CD14-positive monocyte (primary cell): Measurements from ENCODE around the gene FAM114A2. TPM values are rescaled to one million over a fixed set of nuclear protein-coding genes. Genes with fewer than 3 reads are reported as not detected.

ENCODE experiments used
- DNase-seq, 3 donors: peaks; one replicate each; pipeline ENCODE4 v3.0.0-alpha.2; 2011 to 2022
- H2AFZ ChIP-seq: 2 replicates; pipeline ENCODE4 v1.6.0; 2012; ENCODE audit warnings: mild to moderate bottlenecking, low read depth, low read length, inconsistent platforms; ENCODE audit not compliant: insufficient read depth, poor library complexity, severe bottlenecking
- H3K27ac ChIP-seq, 2 donors: 1 replicate in 1 of 2; 2 replicates in 1 of 2; pipeline ENCODE4 v1.5.1; 2012 to 2013; ENCODE audit warnings: low read length in 2 of 2, control low read depth in 1 of 2, inconsistent platforms in 1 of 2, low read depth in 1 of 2, mild to moderate bottlenecking in 1 of 2
- H3K27me3 ChIP-seq, 2 donors: one replicate each; pipeline versions ENCODE4 v1.6.0 to v1.6.1; 2011 to 2013; ENCODE audit warnings: low read length in 2 of 2; ENCODE audit not compliant: control insufficient read depth in 2 of 2, insufficient read depth in 2 of 2
- H3K36me3 ChIP-seq, 2 donors: replicated peaks in 1 of 2; 1 replicate in 1 of 2; 2 replicates in 1 of 2; pipeline versions ENCODE4 v1.5.1 to v1.6.1; 2012 to 2013; ENCODE audit warnings: low read length in 2 of 2, control low read depth in 1 of 2, inconsistent platforms in 1 of 2, mild to moderate bottlenecking in 1 of 2; ENCODE audit not compliant: insufficient read depth in 2 of 2, control insufficient read depth in 1 of 2
- H3K4me1 ChIP-seq, 2 donors: 1 replicate in 1 of 2; 2 replicates in 1 of 2; pipeline versions ENCODE4 v1.5.1 to v1.6.1; 2012 to 2013; ENCODE audit warnings: low read length in 2 of 2, control low read depth in 1 of 2, inconsistent platforms in 1 of 2, mild to moderate bottlenecking in 1 of 2, moderate library complexity in 1 of 2; ENCODE audit not compliant: insufficient read depth in 2 of 2, control insufficient read depth in 1 of 2
- H3K4me2 ChIP-seq: replicated peaks from 2 replicates; pipeline ENCODE3; 2012; ENCODE audit warnings: low read length, moderate library complexity, mild to moderate bottlenecking; ENCODE audit not compliant: poor library complexity, severe bottlenecking; ENCODE audit errors: extremely low read depth
- H3K4me3 ChIP-seq, 3 experiments: fragments of 200-600 bp in 1 of 3; sonication (generic) in 1 of 3; replicated peaks in 1 of 3; 1 replicate in 2 of 3; 2 replicates in 1 of 3; pipeline ENCODE4 v1.5.1; 2011 to 2013; ENCODE audit warnings: low read length in 3 of 3, mild to moderate bottlenecking in 3 of 3, control low read depth in 2 of 3, low read depth in 2 of 3, inconsistent platforms in 1 of 3, moderate library complexity in 1 of 3
- H3K79me2 ChIP-seq: 2 replicates; pipeline ENCODE4 v1.6.0; 2012; ENCODE audit warnings: mild to moderate bottlenecking, control low read depth, inconsistent platforms, low read length, moderate library complexity; ENCODE audit not compliant: insufficient read depth
- H3K9ac ChIP-seq: 2 replicates; pipeline ENCODE4 v1.6.0; 2017; ENCODE audit warnings: low read length, mild to moderate bottlenecking; ENCODE audit not compliant: insufficient read depth, poor library complexity, severe bottlenecking
- H3K9me3 ChIP-seq, 2 donors: replicated peaks in 1 of 2; 1 replicate in 1 of 2; 2 replicates in 1 of 2; pipeline versions ENCODE4 v1.5.1 to v1.6.1; 2012 to 2013; ENCODE audit warnings: low read length in 2 of 2, control low read depth in 1 of 2; ENCODE audit not compliant: control insufficient read depth in 1 of 2, insufficient read depth in 1 of 2
- H4K20me1 ChIP-seq: 2 replicates; pipeline ENCODE4 v1.6.0; 2012; ENCODE audit warnings: mild to moderate bottlenecking, low read length, control low read depth, moderate library complexity; ENCODE audit not compliant: insufficient read depth
- H3K27ac Mint-ChIP-seq, 7 donors: one replicate each; pipeline ENCODE4 v1.8.0; 2020; ENCODE audit warnings: mild to moderate bottlenecking in 7 of 7, mixed read lengths in 7 of 7, moderate library complexity in 6 of 7, inconsistent platforms in 2 of 7
- H3K27me3 Mint-ChIP-seq, 3 donors: one replicate each; pipeline ENCODE4 v1.8.0; 2021 to 2022; ENCODE audit warnings: low read depth in 3 of 3, mild to moderate bottlenecking in 3 of 3, mixed read lengths in 3 of 3, moderate library complexity in 3 of 3, inconsistent platforms in 1 of 3
- H3K36me3 Mint-ChIP-seq, 2 donors: one replicate each; pipeline ENCODE4 v1.8.0; 2020; ENCODE audit warnings: mixed read lengths in 2 of 2, inconsistent platforms in 1 of 2, mild to moderate bottlenecking in 1 of 2
- H3K4me1 Mint-ChIP-seq: one replicate; pipeline ENCODE4 v1.8.0; 2020; ENCODE audit warnings: mild to moderate bottlenecking, mixed read lengths
- H3K4me3 Mint-ChIP-seq, 2 donors: one replicate each; pipeline ENCODE4 v1.8.0; 2020; ENCODE audit warnings: mild to moderate bottlenecking in 2 of 2, mixed read lengths in 2 of 2, moderate library complexity in 1 of 2
- H3K9me3 Mint-ChIP-seq, 7 donors: one replicate each; pipeline ENCODE4 v1.8.0; 2020 to 2022; ENCODE audit warnings: mixed read lengths in 7 of 7, mild to moderate bottlenecking in 6 of 7, moderate library complexity in 6 of 7, inconsistent platforms in 2 of 7
- CTCF ChIP-seq: fragments of 200-600 bp; IDR thresholded peaks from one replicate; pipeline ENCODE4 v1.8.0; 2022; ENCODE audit warnings: antibody characterized with exemption, mild to moderate bottlenecking
- WGBS: methylation state at CpG from one replicate; pipeline ENCODE4 v1.1.5; 2013; ENCODE audit warnings: missing lambda C conversion rate; ENCODE audit not compliant: insufficient coverage; 5-methylcytosine and 5-hydroxymethylcytosine counted together
- intact Hi-C, 2 donors: fragments of 100-400 bp; cut with micrococcal nuclease; formaldehyde crosslinking; loops; one replicate each; pipeline versions ENCODE4 v1.15.0 to v1.15.1; 2023
- polyA plus RNA-seq, 3 donors: library from polyadenylated mRNA; depleted of rRNA in 1 of 3; unstranded in 2 of 3; stranded (reverse) in 1 of 3; fragments of 300-500 nt in 2 of 3; fragments of >200 nt in 1 of 3; fragmentation: Illumina TruSeq in 2 of 3; gene quantifications; 1 replicate in 2 of 3; 2 replicates in 1 of 3; pipeline ENCODE4 v1.2.3, GENCODE V29; 2012 to 2021

FAM114A2 gene
- polyA plus RNA-seq, 3 donors: 6.7 to 18.4 (median 15.6) TPM

GRCh38 chr5:154060606-154061005 is 21.9 kb upstream of the FAM114A2 start:
- DNase-seq: no peak
- H3K27me3 ChIP-seq: no peaks in the 10 kb centered on the region
- H3K36me3 ChIP-seq: peaks cover 0 to 5% of the 10 kb centered on the region in 2 donors
- 100% methylated on average over 2 of the region's 3 CpGs for WGBS
- no peak overlapping the region for H3K27ac ChIP-seq
- intact Hi-C loops: no loop called here
- H3K9me3 Mint-ChIP-seq: no peaks in the 10 kb centered on the region
- H3K27me3 Mint-ChIP-seq: peaks cover 0 to 2% (median 0%) of the 10 kb centered on the region in 3 donors
- H3K79me2 ChIP-seq: no peaks in the 10 kb centered on the region
- no peak overlapping the region for H3K27ac Mint-ChIP-seq
- no peak overlapping the region for H3K4me3 ChIP-seq
- H3K4me3 Mint-ChIP-seq: no peak overlapping the region
- no peak overlapping the region for H3K9ac ChIP-seq
- TF ChIP-seq CTCF: no peak
- no peak overlapping the region for H3K4me2 ChIP-seq
- H4K20me1 ChIP-seq: peaks cover 20% of the 10 kb centered on the region
- H3K36me3 Mint-ChIP-seq: peaks cover 8 to 11% of the 10 kb centered on the region in 2 donors
- H2AFZ ChIP-seq: no peak overlapping the region
- H3K4me1 ChIP-seq: peaks cover 0 to 4% of the 10 kb centered on the region in 2 donors
- peaks cover 9% of the 10 kb centered on the region for H3K4me1 Mint-ChIP-seq
- no peaks in the 10 kb centered on the region for H3K9me3 ChIP-seq

GRCh38 chr5:154059583-154059982 is 20.9 kb upstream of the FAM114A2 start:
- TF ChIP-seq CTCF: no peak
- DNase-seq: no peak
- Histone ChIP-seq H4K20me1 (peaks cover 25% of the 10 kb centered on the region), H3K79me2 (no peaks in the 10 kb centered on the region), H3K9ac (no peak overlapping the region), H3K27me3 (no peaks in the 10 kb centered on the region), H3K27ac (no peak overlapping the region), H3K36me3 (peaks cover 0 to 13% of the 10 kb centered on the region in 2 donors), H3K4me2 (no peak overlapping the region), H2AFZ (no peak overlapping the region), H3K4me1 (peaks cover 0 to 4% of the 10 kb centered on the region in 2 donors), H3K4me3 (no peak overlapping the region), H3K9me3 (no peaks in the 10 kb centered on the region)
- Mint-ChIP-seq H3K4me3 (no peak overlapping the region), H3K36me3 (peaks cover 11 to 19% of the 10 kb centered on the region in 2 donors), H3K9me3 (no peaks in the 10 kb centered on the region), H3K4me1 (peaks cover 9% of the 10 kb centered on the region), H3K27ac (peak overlapping the region in 1 of 7 donors; percentile 37), H3K27me3 (peaks cover 0 to 2% (median 0%) of the 10 kb centered on the region in 3 donors)
- intact Hi-C loops: no loop called here
- 93% methylated on average over 3 of the region's 4 CpGs for WGBS
